Fibroblast of lung (primary cell): ENCODE measurements around the gene NFYC.

Experiments
- EZH2 ChIP-seq: IDR thresholded peaks from 2 replicates; pipeline ENCODE4 v1.5.1; 2012; ENCODE audit warnings: low read length, control low read depth, mild to moderate bottlenecking; ENCODE audit errors: missing control alignments
- TF ChIP-seq, protein P1 (sequence below), 2 donors: IDR thresholded peaks in 1 of 2; conservative IDR thresholded peaks in 1 of 2; 1 replicate in 1 of 2; 2 replicates in 1 of 2; pipeline ENCODE4 v1.5.1; 2011 to 2012; ENCODE audit warnings: low read length in 2 of 2, control low read depth in 1 of 2, inconsistent platforms in 1 of 2, low read depth in 1 of 2, mild to moderate bottlenecking in 1 of 2

DNA sequence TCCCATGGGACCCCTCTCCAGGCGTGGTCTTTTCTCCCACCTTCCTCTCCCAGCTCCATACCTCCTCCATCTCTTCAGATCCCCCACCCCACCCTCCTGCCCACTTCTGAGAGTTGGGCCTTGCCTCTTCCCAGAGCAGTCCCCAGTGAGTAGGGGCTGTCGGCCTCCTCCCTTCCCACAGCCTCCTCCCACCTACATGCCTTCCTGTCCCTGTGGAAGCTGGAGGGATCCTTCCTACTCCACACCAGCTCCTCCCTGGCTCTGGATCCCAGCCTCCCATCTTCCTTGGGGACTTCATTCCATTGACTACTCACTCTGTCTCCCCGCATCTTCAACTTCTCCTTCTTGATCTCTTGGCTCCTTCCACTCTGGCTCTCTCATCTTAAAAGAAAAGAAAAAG is 116.9 kb downstream of the NFYC start:
- TF ChIP-seq, protein P1, sequence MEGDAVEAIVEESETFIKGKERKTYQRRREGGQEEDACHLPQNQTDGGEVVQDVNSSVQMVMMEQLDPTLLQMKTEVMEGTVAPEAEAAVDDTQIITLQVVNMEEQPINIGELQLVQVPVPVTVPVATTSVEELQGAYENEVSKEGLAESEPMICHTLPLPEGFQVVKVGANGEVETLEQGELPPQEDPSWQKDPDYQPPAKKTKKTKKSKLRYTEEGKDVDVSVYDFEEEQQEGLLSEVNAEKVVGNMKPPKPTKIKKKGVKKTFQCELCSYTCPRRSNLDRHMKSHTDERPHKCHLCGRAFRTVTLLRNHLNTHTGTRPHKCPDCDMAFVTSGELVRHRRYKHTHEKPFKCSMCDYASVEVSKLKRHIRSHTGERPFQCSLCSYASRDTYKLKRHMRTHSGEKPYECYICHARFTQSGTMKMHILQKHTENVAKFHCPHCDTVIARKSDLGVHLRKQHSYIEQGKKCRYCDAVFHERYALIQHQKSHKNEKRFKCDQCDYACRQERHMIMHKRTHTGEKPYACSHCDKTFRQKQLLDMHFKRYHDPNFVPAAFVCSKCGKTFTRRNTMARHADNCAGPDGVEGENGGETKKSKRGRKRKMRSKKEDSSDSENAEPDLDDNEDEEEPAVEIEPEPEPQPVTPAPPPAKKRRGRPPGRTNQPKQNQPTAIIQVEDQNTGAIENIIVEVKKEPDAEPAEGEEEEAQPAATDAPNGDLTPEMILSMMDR (conservative IDR thresholded peaks at IDR 0.05 in 1 of 2, IDR thresholded peaks at IDR 0.05 in 1 of 2; ENCODE audit: low read depth in 1 of 2, low read length in 2 of 2), result no peak
- TF ChIP-seq EZH2, result no peak
